NCI-H2227 (cell line): ENCODE data around the gene HECTD4.

ENCODE experiments used
- DNase-seq: peaks from one replicate; lab custom pipeline; 2025; ENCODE audit not compliant: unreplicated experiment; lab: John Stamatoyannopoulos, UW

HECTD4 gene

GRCh38 chr12:112183141-112184021, 198.8 kb downstream of the HECTD4 start:
- DNase-seq = no peak

- DNase-seq = no peak
Observed at GRCh38 chr12:112182499-112182898, 199.7 kb downstream of the HECTD4 start.

- DNase-seq = no peak
Observed at GRCh38 chr12:112180422-112180821, 201.8 kb downstream of the HECTD4 start.

GRCh38 chr12:112179916-112180315, 202.3 kb downstream of the HECTD4 start:
- DNase-seq = no peak

- DNase-seq = no peak
Observed at GRCh38 chr12:112179341-112179740, 202.9 kb downstream of the HECTD4 start.

GRCh38 chr12:112178796-112179195, 203.4 kb downstream of the HECTD4 start:
- no peak for DNase-seq

- no peak for DNase-seq
Observed at GRCh38 chr12:112176321-112177010, 205.8 kb downstream of the HECTD4 start.

GRCh38 chr12:112175361-112176155, 206.7 kb downstream of the HECTD4 start:
- no peak for DNase-seq

GRCh38 chr12:112172556-112173324, 209.5 kb downstream of the HECTD4 start:
- no peak for DNase-seq

GRCh38 chr12:112170971-112171596, 211.1 kb downstream of the HECTD4 start:
- no peak for DNase-seq

GRCh38 chr12:112170376-112170775, 211.9 kb downstream of the HECTD4 start:
- no peak for DNase-seq

GRCh38 chr12:112169966-112170365, 212.3 kb downstream of the HECTD4 start:
- no peak for DNase-seq

GRCh38 chr12:112169161-112169872, 212.9 kb downstream of the HECTD4 start:
- no peak for DNase-seq

- no peak for DNase-seq
Observed at GRCh38 chr12:112168561-112168971, 213.7 kb downstream of the HECTD4 start.

- DNase-seq = no peak
Observed at GRCh38 chr12:112167718-112168525, 214.3 kb downstream of the HECTD4 start.

GRCh38 chr12:112167031-112167461, 215.2 kb downstream of the HECTD4 start:
- DNase-seq = no peak

- DNase-seq = no peak
Observed at GRCh38 chr12:112166051-112167015, 215.9 kb downstream of the HECTD4 start.

GRCh38 chr12:112165624-112166023, 216.6 kb downstream of the HECTD4 start:
- DNase-seq = no peak
